CD4-positive, CD25-positive, alpha-beta regulatory T cell (primary cell): Measurements from ENCODE around the gene PPOX. TPM values are rescaled to one million over a fixed set of nuclear protein-coding genes. Genes with fewer than 3 reads are reported as not detected.

Source experiments
- ATAC-seq, 2 donors: fragments of 150-1000 bp; cut with Tn5 transposase; one replicate each; pipeline ENCODE4 v1.10.0; 2021; ENCODE audit warnings: low read depth in 2 of 2, moderate number of reproducible peaks in 2 of 2, moderate library complexity in 1 of 2
- DNase-seq, 3 donors: peaks; one replicate each; pipeline versions ENCODE4 v3.0.0 to v3.0.0-alpha.2; 2012 to 2022; ENCODE audit warnings: mixed read lengths in 1 of 3
- H3K27ac ChIP-seq: one replicate; pipeline ENCODE4 v1.7.0; 2013; ENCODE audit warnings: mild to moderate bottlenecking, low read length; ENCODE audit not compliant: insufficient read depth, poor library complexity, severe bottlenecking
- H3K27me3 ChIP-seq: one replicate; pipeline ENCODE4 v1.7.0; 2013; ENCODE audit warnings: low read length; ENCODE audit not compliant: control insufficient read depth, insufficient read depth
- H3K36me3 ChIP-seq: one replicate; pipeline ENCODE4 v1.7.0; 2013; ENCODE audit warnings: mild to moderate bottlenecking, low read length, moderate library complexity; ENCODE audit not compliant: control insufficient read depth, insufficient read depth
- H3K4me1 ChIP-seq: 2 replicates; pipeline ENCODE4 v1.7.0; 2013; ENCODE audit warnings: mild to moderate bottlenecking, low read length; ENCODE audit not compliant: insufficient read depth, control insufficient read depth, poor library complexity, severe bottlenecking
- H3K4me3 ChIP-seq: one replicate; pipeline ENCODE4 v1.7.0; 2013; ENCODE audit warnings: low read depth, mild to moderate bottlenecking, low read length, moderate library complexity
- H3K9me3 ChIP-seq, 2 experiments: 1 replicate in 1 of 2; 2 replicates in 1 of 2; pipeline ENCODE4 v1.7.0; 2013; ENCODE audit warnings: low read length in 2 of 2, mild to moderate bottlenecking in 1 of 2, moderate library complexity in 1 of 2; ENCODE audit not compliant: control insufficient read depth in 2 of 2
- H3K27ac Mint-ChIP-seq, 3 donors: one replicate each; pipeline ENCODE4 v1.8.0; 2020 to 2022; ENCODE audit warnings: mild to moderate bottlenecking in 3 of 3, mixed read lengths in 3 of 3, moderate library complexity in 2 of 3
- H3K27me3 Mint-ChIP-seq: one replicate; pipeline ENCODE4 v1.8.0; 2022; ENCODE audit warnings: mild to moderate bottlenecking, mixed read lengths
- H3K36me3 Mint-ChIP-seq: one replicate; pipeline ENCODE4 v1.8.0; 2020; ENCODE audit warnings: mixed read lengths
- H3K4me1 Mint-ChIP-seq, 4 donors: one replicate each; pipeline ENCODE4 v1.8.0; 2020 to 2022; ENCODE audit warnings: mixed read lengths in 4 of 4, mild to moderate bottlenecking in 1 of 4
- H3K4me3 Mint-ChIP-seq, 4 donors: one replicate each; pipeline ENCODE4 v1.8.0; 2020 to 2022; ENCODE audit warnings: mild to moderate bottlenecking in 4 of 4, mixed read lengths in 4 of 4, moderate library complexity in 3 of 4
- H3K9me3 Mint-ChIP-seq, 7 donors: one replicate each; pipeline ENCODE4 v1.8.0; 2020 to 2022; ENCODE audit warnings: mixed read lengths in 7 of 7, mild to moderate bottlenecking in 3 of 7, moderate library complexity in 2 of 7
- polyA plus RNA-seq, 4 donors: library from polyadenylated mRNA; unstranded; fragments of 300-500 nt; fragmentation: Illumina TruSeq; gene quantifications; one replicate each; pipeline ENCODE4 v1.2.3, GENCODE V29; 2021
- total RNA-seq: library from RNA; stranded (reverse); gene quantifications from one replicate; pipeline ENCODE4 v1.2.3, GENCODE V29; 2022

The PPOX gene
- total and polyA plus RNA-seq, 5 donors from 2014 or later, result 18.0 to 45.3 (median 24.4) TPM

GRCh38 chr1:161162806-161163205 lies 3.4 kb upstream of the PPOX start:
- peaks cover 38% of the 10 kb centered on the region for H3K36me3 Mint-ChIP-seq
- peak overlapping the region in 3 of 4 donors; percentile 59 to 91 (median 65) for H3K4me3 Mint-ChIP-seq
- Histone ChIP-seq H3K27me3 (no peaks in the 10 kb centered on the region), H3K36me3 (peaks cover 26% of the 10 kb centered on the region), H3K4me3 (no peak overlapping the region), H3K27ac (no peak overlapping the region), H3K9me3 (no peaks in the 10 kb centered on the region), H3K4me1 (peaks cover 56% of the 10 kb centered on the region)
- DNase-seq (no peak), ATAC-seq (no peak)
- H3K9me3 Mint-ChIP-seq, result no peaks in the 10 kb centered on the region
- H3K4me1 Mint-ChIP-seq, result peaks cover 16 to 84% (median 46%) of the 10 kb centered on the region in 4 donors
- no peaks in the 10 kb centered on the region for H3K27me3 Mint-ChIP-seq
- H3K27ac Mint-ChIP-seq, result peak overlapping the region in 1 of 3 donors; percentile 60

DNA sequence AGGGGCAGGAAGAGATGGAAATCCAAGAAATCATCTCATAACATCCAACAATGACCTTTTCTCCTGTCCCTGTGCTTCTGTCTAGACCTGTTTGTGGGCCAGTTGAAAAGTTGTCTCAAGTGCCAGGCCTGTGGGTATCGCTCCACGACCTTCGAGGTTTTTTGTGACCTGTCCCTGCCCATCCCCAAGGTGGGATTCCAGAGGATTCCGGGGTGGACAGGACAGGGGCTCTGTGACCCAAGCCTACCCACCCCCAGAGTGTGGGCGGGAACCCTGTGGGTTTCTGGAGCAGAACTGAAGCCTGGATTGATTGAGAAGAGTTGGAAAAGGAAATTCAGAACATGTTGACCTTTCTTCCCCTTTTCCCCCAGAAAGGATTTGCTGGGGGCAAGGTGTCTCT lies 2.4 kb upstream of the PPOX start:
- Histone ChIP-seq H3K4me1 (peaks cover 54% of the 10 kb centered on the region), H3K9me3 (no peaks in the 10 kb centered on the region), H3K27ac (no peak overlapping the region), H3K27me3 (no peaks in the 10 kb centered on the region), H3K36me3 (peaks cover 20% of the 10 kb centered on the region), H3K4me3 (no peak overlapping the region)
- Mint-ChIP-seq H3K27me3 (no peaks in the 10 kb centered on the region), H3K9me3 (no peaks in the 10 kb centered on the region), H3K27ac (peak overlapping the region in 2 of 3 donors; percentile 90 to 99), H3K4me3 (peak overlapping the region in 3 of 4 donors; percentile 65 to 91 (median 70)), H3K4me1 (peaks cover 16 to 83% (median 41%) of the 10 kb centered on the region in 4 donors), H3K36me3 (peaks cover 31% of the 10 kb centered on the region)
- ATAC-seq (no peak), DNase-seq (no peak)

DNA sequence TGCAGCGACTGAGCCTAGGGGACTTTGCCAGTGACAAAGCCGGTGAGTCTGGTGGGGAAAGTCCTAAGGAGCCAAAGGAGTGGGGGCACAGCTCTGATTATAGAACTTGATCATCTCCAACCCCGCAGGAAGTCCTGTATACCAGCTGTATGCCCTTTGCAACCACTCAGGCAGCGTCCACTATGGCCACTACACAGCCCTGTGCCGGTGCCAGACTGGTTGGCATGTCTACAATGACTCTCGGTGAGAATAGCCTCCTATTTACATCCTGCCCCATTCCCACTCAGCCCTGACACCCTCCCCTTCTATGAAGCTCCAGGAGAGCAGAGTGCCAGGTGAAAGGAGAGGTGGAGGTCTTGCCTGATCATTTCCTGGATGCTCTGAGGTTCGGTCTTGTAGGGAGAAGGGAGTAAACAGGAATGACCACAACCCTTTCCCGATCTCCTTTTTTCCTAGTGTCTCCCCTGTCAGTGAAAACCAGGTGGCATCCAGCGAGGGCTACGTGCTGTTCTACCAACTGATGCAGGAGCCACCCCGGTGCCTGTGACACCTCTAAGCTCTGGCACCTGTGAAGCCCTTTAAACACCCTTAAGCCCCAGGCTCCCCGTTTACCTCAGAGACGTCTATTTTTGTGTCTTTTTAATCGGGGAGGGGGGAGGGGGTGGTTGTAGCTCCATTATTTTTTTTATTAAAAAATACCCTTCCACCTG lies 1.2 kb upstream of the PPOX start:
- Mint-ChIP-seq H3K9me3 (no peaks in the 10 kb centered on the region), H3K27ac (peak overlapping the region; percentile 80 to 99 (median 99)), H3K4me1 (peaks cover 8 to 78% (median 36%) of the 10 kb centered on the region in 4 donors), H3K36me3 (peaks cover 35% of the 10 kb centered on the region), H3K4me3 (peak overlapping the region; percentile 64 to 97 (median 80)), H3K27me3 (no peaks in the 10 kb centered on the region)
- H3K27me3 ChIP-seq, result no peaks in the 10 kb centered on the region
- ATAC-seq, result no peak
- peak overlapping the region; percentile 93 for H3K27ac ChIP-seq
- no peaks in the 10 kb centered on the region for H3K9me3 ChIP-seq
- H3K4me1 ChIP-seq, result peaks cover 47% of the 10 kb centered on the region
- peaks cover 20% of the 10 kb centered on the region for H3K36me3 ChIP-seq
- no peak for DNase-seq
- peak overlapping the region; percentile 84 for H3K4me3 ChIP-seq

- peak overlapping the region; percentile 99 for H3K27ac Mint-ChIP-seq
- H3K36me3 ChIP-seq, result peaks cover 32% of the 10 kb centered on the region
- no peaks in the 10 kb centered on the region for H3K27me3 Mint-ChIP-seq
- peaks cover 5 to 66% (median 31%) of the 10 kb centered on the region in 4 donors for H3K4me1 Mint-ChIP-seq
- no peak for DNase-seq
- no peak for ATAC-seq
- no peaks in the 10 kb centered on the region for H3K27me3 ChIP-seq
- H3K9me3 Mint-ChIP-seq, result no peaks in the 10 kb centered on the region
- no peaks in the 10 kb centered on the region for H3K9me3 ChIP-seq
- H3K4me1 ChIP-seq, result peaks cover 28% of the 10 kb centered on the region
- H3K27ac ChIP-seq, result peak overlapping the region; percentile 93
- H3K36me3 Mint-ChIP-seq, result peaks cover 43% of the 10 kb centered on the region
- H3K4me3 ChIP-seq, result peak overlapping the region; percentile 84
- H3K4me3 Mint-ChIP-seq, result peak overlapping the region; percentile 91 to 97 (median 94)
Measured at GRCh38 chr1:161166669-161167548, 683 bp downstream of the PPOX start.

- Mint-ChIP-seq H3K27ac (peak overlapping the region in 1 of 3 donors; percentile 76), H3K36me3 (peaks cover 48% of the 10 kb centered on the region)
Measured at GRCh38 chr1:161168906-161169305, 2.7 kb downstream of the PPOX start.

GRCh38 chr1:161171191-161171590 lies 5.0 kb downstream of the PPOX start:
- no peak for ATAC-seq
- peaks cover 58% of the 10 kb centered on the region for H3K36me3 ChIP-seq
- H3K4me3 ChIP-seq, result no peak overlapping the region
- no peak for DNase-seq
- H3K4me3 Mint-ChIP-seq, result peak overlapping the region in 1 of 4 donors; percentile 68
- H3K4me1 ChIP-seq, result peaks cover 38% of the 10 kb centered on the region
- no peaks in the 10 kb centered on the region for H3K9me3 ChIP-seq
- H3K27me3 ChIP-seq, result no peaks in the 10 kb centered on the region
- H3K4me1 Mint-ChIP-seq, result peaks cover 3 to 66% (median 35%) of the 10 kb centered on the region in 4 donors
- H3K36me3 Mint-ChIP-seq, result peaks cover 49% of the 10 kb centered on the region
- no peaks in the 10 kb centered on the region for H3K9me3 Mint-ChIP-seq
- no peaks in the 10 kb centered on the region for H3K27me3 Mint-ChIP-seq
- H3K27ac Mint-ChIP-seq, result peak overlapping the region in 1 of 3 donors; percentile 54
- H3K27ac ChIP-seq, result no peak overlapping the region

More at GRCh38 chr1:161168906-161169305, 2.7 kb downstream of the PPOX start:
- Histone ChIP-seq H3K4me3 (no peak overlapping the region), H3K27ac (no peak overlapping the region), H3K36me3 (peaks cover 43% of the 10 kb centered on the region), H3K9me3 (no peaks in the 10 kb centered on the region), H3K27me3 (no peaks in the 10 kb centered on the region), H3K4me1 (peaks cover 31% of the 10 kb centered on the region)
- H3K27me3 Mint-ChIP-seq, result no peaks in the 10 kb centered on the region
- ATAC-seq, result no peak
- H3K9me3 Mint-ChIP-seq, result no peaks in the 10 kb centered on the region
- no peak for DNase-seq
- H3K4me3 Mint-ChIP-seq, result peak overlapping the region in 3 of 4 donors; percentile 64 to 72 (median 70)
- peaks cover 5 to 63% (median 29%) of the 10 kb centered on the region in 4 donors for H3K4me1 Mint-ChIP-seq

DNA sequence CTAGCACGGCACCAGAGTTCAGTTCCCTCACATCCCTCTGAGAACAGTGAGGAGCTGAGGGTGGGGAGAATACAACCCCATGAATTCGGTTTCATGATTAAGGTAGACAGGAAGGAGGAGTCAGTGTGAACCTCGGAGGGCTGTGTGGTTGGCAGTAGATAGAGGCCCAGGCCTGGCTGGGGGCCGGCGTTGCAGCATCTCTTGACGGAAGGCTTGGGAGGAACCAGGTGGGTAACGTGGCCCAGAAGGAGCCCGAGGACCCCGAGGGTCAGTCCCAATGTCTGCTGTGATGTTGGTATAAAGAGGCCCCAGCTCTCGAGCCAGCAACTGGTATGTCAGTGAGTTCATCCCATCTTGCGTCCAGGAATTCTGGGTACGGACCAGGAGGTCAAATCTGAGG lies 5.5 kb downstream of the PPOX start:
- DNase-seq (no peak), ATAC-seq (no peak)
- Histone ChIP-seq H3K27me3 (no peaks in the 10 kb centered on the region), H3K4me3 (no peak overlapping the region), H3K27ac (no peak overlapping the region), H3K4me1 (peaks cover 39% of the 10 kb centered on the region), H3K9me3 (no peaks in the 10 kb centered on the region), H3K36me3 (peaks cover 58% of the 10 kb centered on the region)
- H3K27me3 Mint-ChIP-seq, result peaks cover 4% of the 10 kb centered on the region
- peaks cover 0 to 3% (median 0%) of the 10 kb centered on the region in 7 donors for H3K9me3 Mint-ChIP-seq
- peak overlapping the region in 1 of 4 donors; percentile 68 for H3K4me3 Mint-ChIP-seq
- H3K36me3 Mint-ChIP-seq, result peaks cover 49% of the 10 kb centered on the region
- H3K27ac Mint-ChIP-seq, result peak overlapping the region in 1 of 3 donors; percentile 54
- peaks cover 0 to 67% (median 38%) of the 10 kb centered on the region in 4 donors for H3K4me1 Mint-ChIP-seq
